VCaP (cell line): ENCODE measurements around the gene CADM1.

Source experiments
- H3K27ac ChIP-seq: fragments of 450-650 bp; 2 replicates; pipeline ENCODE4 v1.5.1; 2017
- TF ChIP-seq, protein P1 (sequence below): fragments of 450-650 bp; conservative IDR thresholded peaks from 2 replicates; pipeline ENCODE4 v1.5.1; 2017; ENCODE audit warnings: mild to moderate bottlenecking, moderate library complexity

Gene CADM1

DNA sequence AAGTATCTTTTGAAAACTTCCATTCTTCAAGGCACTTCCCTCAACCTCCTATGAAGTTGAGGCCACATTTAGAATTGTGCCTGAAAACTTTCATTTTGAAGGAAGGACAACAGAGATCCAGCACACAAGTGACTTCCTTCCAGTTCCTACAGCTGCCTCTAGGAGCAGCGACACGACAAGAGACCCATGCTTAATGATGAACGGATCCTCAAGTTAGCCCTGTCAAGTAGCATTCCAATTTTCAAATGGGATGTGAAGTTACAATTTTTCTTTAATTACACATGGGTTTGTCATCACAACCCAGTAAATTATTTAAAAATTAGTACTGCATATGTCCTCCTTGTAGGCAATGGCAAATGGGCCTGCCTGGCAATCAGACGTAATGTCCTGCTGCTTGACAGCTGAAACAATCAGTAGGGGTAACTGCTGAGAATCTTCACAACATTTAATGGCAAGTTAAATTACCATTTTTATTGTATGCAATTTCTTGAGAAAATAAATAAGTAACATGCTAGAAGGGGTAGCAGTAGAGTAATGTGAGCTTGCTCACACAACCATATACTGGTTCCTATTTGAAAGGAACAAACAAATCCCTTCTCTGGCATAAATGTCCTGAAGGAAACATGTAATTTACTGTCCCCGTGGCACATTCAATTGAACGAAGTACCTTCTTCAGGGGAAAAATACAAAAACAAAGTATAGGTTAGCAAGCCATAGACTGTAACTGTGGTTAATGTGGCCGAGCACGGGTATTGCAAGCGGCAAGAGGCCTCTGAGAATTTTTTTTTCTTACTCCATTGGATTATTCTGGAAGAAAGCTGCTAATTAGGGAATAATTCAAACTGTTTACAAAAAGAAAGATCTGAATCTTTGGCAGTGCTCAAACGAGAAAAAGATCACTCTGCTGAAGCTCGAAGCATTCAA is 288.3 kb downstream of the CADM1 start:
- peak overlapping the region; percentile 64 for H3K27ac ChIP-seq
- TF ChIP-seq, protein P1, sequence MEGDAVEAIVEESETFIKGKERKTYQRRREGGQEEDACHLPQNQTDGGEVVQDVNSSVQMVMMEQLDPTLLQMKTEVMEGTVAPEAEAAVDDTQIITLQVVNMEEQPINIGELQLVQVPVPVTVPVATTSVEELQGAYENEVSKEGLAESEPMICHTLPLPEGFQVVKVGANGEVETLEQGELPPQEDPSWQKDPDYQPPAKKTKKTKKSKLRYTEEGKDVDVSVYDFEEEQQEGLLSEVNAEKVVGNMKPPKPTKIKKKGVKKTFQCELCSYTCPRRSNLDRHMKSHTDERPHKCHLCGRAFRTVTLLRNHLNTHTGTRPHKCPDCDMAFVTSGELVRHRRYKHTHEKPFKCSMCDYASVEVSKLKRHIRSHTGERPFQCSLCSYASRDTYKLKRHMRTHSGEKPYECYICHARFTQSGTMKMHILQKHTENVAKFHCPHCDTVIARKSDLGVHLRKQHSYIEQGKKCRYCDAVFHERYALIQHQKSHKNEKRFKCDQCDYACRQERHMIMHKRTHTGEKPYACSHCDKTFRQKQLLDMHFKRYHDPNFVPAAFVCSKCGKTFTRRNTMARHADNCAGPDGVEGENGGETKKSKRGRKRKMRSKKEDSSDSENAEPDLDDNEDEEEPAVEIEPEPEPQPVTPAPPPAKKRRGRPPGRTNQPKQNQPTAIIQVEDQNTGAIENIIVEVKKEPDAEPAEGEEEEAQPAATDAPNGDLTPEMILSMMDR, result peak; percentile 47

DNA sequence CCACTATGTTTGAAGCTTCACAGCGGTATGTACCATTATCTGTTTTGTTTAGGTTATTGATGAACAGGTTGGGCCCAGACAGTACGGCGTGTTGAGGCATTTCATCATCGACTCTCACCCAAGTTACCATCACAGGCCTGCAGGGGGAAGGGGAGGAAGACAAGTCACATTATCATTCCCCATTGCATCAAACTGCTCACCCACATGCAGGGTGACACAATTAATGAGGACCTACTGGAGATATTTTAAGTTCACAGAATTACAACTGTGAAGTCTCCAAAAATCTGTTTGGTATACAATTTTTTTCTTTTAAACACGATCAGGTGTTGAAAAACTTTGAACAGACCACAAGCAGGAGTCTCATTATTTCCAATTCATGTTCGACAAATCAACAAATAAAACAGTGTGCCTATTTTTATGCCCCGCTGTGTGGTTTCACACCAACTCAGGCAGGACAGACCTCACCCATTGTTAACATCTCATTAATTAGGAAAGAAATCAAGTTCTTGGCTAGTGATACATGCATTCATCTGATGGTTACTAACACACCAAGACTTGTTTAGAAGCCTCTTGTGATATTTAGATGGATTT is 289.5 kb downstream of the CADM1 start:
- H3K27ac ChIP-seq, result no peak overlapping the region
- TF ChIP-seq, protein P1, result no peak

GRCh38 chr11:115213007-115213406 is 291.2 kb downstream of the CADM1 start:
- no peak overlapping the region for H3K27ac ChIP-seq
- TF ChIP-seq, protein P1, result no peak

DNA sequence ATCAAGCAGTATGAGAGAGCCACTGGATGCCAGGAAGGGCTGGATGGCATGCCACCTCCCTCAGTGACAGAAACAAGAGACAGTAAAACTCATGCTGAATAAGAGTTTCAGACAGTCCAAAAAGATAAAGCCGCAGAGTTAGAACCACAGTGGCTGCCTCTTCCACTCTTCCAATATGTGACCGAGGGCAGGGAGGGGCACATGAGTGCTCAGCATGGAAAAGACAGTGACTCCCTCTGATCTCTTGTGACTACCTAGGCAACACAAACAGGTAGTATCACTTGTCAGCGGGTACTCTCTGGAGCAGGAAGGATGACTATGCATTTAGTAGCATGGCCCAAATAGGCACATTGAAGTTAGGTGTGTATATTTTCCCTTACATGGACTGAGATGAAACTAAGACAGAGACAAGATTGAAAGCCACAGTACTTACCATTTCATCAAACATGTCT is 295.4 kb downstream of the CADM1 start:
- H3K27ac ChIP-seq, result peak overlapping the region; percentile 55
- TF ChIP-seq, protein P1, result no peak

- TF ChIP-seq, protein P1, result no peak
- H3K27ac ChIP-seq, result peak overlapping the region; percentile 55
These were observed 296.3 kb downstream of the CADM1 start for GRCh38 chr11:115207916-115208315.

- peak overlapping the region; percentile 55 for H3K27ac ChIP-seq
- TF ChIP-seq, protein P1, result no peak
These were observed 297.0 kb downstream of the CADM1 start for GRCh38 chr11:115207166-115207591.

DNA sequence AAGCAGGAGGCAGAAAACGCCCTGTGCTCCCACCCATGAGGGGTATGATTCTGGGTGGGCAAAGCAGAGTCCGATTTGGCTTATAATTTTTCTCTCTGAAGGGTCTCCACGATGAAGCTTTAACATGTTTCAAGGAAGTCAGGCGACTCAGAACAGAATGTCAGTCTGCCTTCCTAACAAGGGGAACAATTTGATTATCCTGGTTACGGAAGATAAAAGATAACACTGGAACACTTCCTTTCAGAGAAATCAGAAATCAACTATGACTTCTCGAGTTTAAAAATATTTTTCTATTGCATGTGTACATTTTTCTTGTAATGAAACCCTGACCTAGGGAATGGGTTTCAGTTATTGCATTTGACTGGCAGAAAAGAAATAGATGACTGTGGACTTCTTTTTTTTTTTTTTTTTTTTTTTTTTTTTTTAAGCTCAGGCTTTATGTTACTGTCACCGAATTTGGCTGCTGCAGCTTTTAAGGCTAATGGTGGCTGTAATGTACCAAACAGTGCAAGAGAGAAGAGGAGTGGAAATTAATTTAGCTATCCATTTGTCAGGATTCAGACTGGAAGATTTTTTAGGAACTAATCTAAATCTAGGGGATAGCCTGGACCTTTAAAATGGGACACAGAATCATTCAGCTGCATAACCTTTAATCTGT is 297.7 kb downstream of the CADM1 start:
- TF ChIP-seq, protein P1, result no peak
- H3K27ac ChIP-seq, result no peak overlapping the region
